DND-41 (cell line): ENCODE measurements around the gene MS4A13.
A peak's percentile ranks its signal among the peaks of the same experiment; 100 is the strongest.

ENCODE experiments used
- ATAC-seq: fragments of 200-7000 bp; cut with Tn5 transposase; 3 replicates; pipeline ENCODE4 v1.9.1; 2021; ENCODE audit warnings: low read depth; ENCODE audit not compliant: insufficient read depth
- DNase-seq: peaks from one replicate; pipeline ENCODE4 v3.0.0-alpha.2; 2020
- H2AFZ ChIP-seq: 2 replicates; pipeline ENCODE4 v1.6.0; 2012; ENCODE audit warnings: low read depth, low read length
- H3K27ac ChIP-seq: 2 replicates; pipeline ENCODE4 v1.5.1; 2012; ENCODE audit warnings: low read length, inconsistent platforms
- H3K27me3 ChIP-seq: fragments of 200-600 bp; sonication (generic); 2 replicates; pipeline ENCODE4 v1.6.0; 2012; ENCODE audit warnings: low read length, mild to moderate bottlenecking, inconsistent platforms; ENCODE audit not compliant: insufficient read depth, poor library complexity
- H3K36me3 ChIP-seq: 2 replicates; pipeline ENCODE4 v1.5.1; 2012; ENCODE audit warnings: low read length, inconsistent platforms; ENCODE audit not compliant: insufficient read depth
- H3K4me1 ChIP-seq: 2 replicates; pipeline ENCODE4 v1.5.1; 2012; ENCODE audit warnings: mild to moderate bottlenecking, low read length; ENCODE audit not compliant: insufficient read depth
- H3K4me2 ChIP-seq: 2 replicates; pipeline ENCODE4 v1.6.0; 2012; ENCODE audit warnings: mild to moderate bottlenecking, moderate library complexity, low read length, inconsistent platforms; ENCODE audit not compliant: insufficient read depth
- H3K4me3 ChIP-seq, 2 experiments: fragments of 200-600 bp in 1 of 2; shearing (Covaris generic) in 1 of 2; 2 replicates each; pipeline ENCODE4 v1.5.1; 2012 to 2016; ENCODE audit warnings: inconsistent platforms in 2 of 2, low read length in 2 of 2, mild to moderate bottlenecking in 2 of 2, low read depth in 1 of 2, moderate library complexity in 1 of 2
- H3K79me2 ChIP-seq: 2 replicates; pipeline ENCODE4 v1.6.0; 2012; ENCODE audit warnings: low read length, inconsistent platforms; ENCODE audit not compliant: insufficient read depth
- H3K9ac ChIP-seq: 2 replicates; pipeline ENCODE4 v1.6.0; 2012; ENCODE audit warnings: low read depth, mild to moderate bottlenecking, inconsistent platforms, low read length, moderate library complexity
- H3K9me3 ChIP-seq: 2 replicates; pipeline ENCODE4 v1.5.1; 2012; ENCODE audit warnings: low read length, moderate library complexity, mild to moderate bottlenecking, inconsistent platforms; ENCODE audit not compliant: insufficient read depth, severe bottlenecking
- H4K20me1 ChIP-seq: 2 replicates; pipeline ENCODE4 v1.6.0; 2012; ENCODE audit warnings: low read length; ENCODE audit not compliant: insufficient read depth
- EZH2 ChIP-seq: IDR thresholded peaks from 3 replicates; pipeline ENCODE4 v1.6.1; 2012; ENCODE audit warnings: borderline replicate concordance, low read depth, mild to moderate bottlenecking, moderate library complexity, low read length, inconsistent platforms; ENCODE audit not compliant: severe bottlenecking
- TF ChIP-seq, protein P1 (sequence below): IDR thresholded peaks from 2 replicates; pipeline ENCODE4 v1.5.1; 2012; ENCODE audit warnings: borderline replicate concordance, low read length, moderate library complexity, mild to moderate bottlenecking; ENCODE audit not compliant: poor library complexity, severe bottlenecking; ENCODE audit errors: extremely low read depth

The MS4A13 gene

GRCh38 chr11:60544077-60544476 is 28.9 kb downstream of the MS4A13 start:
- Histone ChIP-seq H3K9me3 (no peaks in the 10 kb centered on the region), H3K36me3 (no peaks in the 10 kb centered on the region), H3K4me2 (no peak overlapping the region), H3K27ac (no peak overlapping the region), H3K4me1 (no peaks in the 10 kb centered on the region), H3K4me3 (no peak overlapping the region), H3K79me2 (no peaks in the 10 kb centered on the region), H3K9ac (no peak overlapping the region), H3K27me3 (no peaks in the 10 kb centered on the region), H4K20me1 (no peaks in the 10 kb centered on the region), H2AFZ (no peak overlapping the region)
- no peak for TF ChIP-seq EZH2
- TF ChIP-seq, protein P1, sequence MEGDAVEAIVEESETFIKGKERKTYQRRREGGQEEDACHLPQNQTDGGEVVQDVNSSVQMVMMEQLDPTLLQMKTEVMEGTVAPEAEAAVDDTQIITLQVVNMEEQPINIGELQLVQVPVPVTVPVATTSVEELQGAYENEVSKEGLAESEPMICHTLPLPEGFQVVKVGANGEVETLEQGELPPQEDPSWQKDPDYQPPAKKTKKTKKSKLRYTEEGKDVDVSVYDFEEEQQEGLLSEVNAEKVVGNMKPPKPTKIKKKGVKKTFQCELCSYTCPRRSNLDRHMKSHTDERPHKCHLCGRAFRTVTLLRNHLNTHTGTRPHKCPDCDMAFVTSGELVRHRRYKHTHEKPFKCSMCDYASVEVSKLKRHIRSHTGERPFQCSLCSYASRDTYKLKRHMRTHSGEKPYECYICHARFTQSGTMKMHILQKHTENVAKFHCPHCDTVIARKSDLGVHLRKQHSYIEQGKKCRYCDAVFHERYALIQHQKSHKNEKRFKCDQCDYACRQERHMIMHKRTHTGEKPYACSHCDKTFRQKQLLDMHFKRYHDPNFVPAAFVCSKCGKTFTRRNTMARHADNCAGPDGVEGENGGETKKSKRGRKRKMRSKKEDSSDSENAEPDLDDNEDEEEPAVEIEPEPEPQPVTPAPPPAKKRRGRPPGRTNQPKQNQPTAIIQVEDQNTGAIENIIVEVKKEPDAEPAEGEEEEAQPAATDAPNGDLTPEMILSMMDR, result no peak
- ATAC-seq (no peak), DNase-seq (no peak)

GRCh38 chr11:60561254-60561653 is 46.1 kb downstream of the MS4A13 start:
- Histone ChIP-seq H3K27ac (no peak overlapping the region), H2AFZ (no peak overlapping the region), H3K9me3 (peaks cover 26% of the 10 kb centered on the region), H3K79me2 (no peaks in the 10 kb centered on the region), H4K20me1 (no peaks in the 10 kb centered on the region), H3K27me3 (no peaks in the 10 kb centered on the region), H3K4me2 (no peak overlapping the region), H3K4me1 (peaks cover 15% of the 10 kb centered on the region), H3K36me3 (no peaks in the 10 kb centered on the region), H3K9ac (no peak overlapping the region), H3K4me3 (no peak overlapping the region)
- DNase-seq (no peak), ATAC-seq (no peak)
- TF ChIP-seq, protein P1, result no peak
- TF ChIP-seq EZH2, result no peak

GRCh38 chr11:60563553-60564235 is 48.5 kb downstream of the MS4A13 start:
- peak; percentile 82 for DNase-seq
- Histone ChIP-seq H3K4me1 (peaks cover 15% of the 10 kb centered on the region), H3K27me3 (no peaks in the 10 kb centered on the region), H3K9me3 (peaks cover 26% of the 10 kb centered on the region), H3K4me2 (peak overlapping the region; percentile 25), H3K27ac (peak overlapping the region; percentile 77), H3K79me2 (no peaks in the 10 kb centered on the region), H3K9ac (peak overlapping the region; percentile 43; the same call in 1 of the 2 replicates), H4K20me1 (no peaks in the 10 kb centered on the region), H2AFZ (peak overlapping the region; percentile 74), H3K4me3 (peak overlapping the region in 1 of 2 experiments; percentile 22; a peak in 1 of 4 replicates), H3K36me3 (no peaks in the 10 kb centered on the region)
- no peak for TF ChIP-seq EZH2
- TF ChIP-seq, protein P1, result peak; percentile 57
- ATAC-seq, result peak; percentile 99
